Uterus (tissue), 4 donors: ENCODE results near the gene MRPL21. TPM values are rescaled to one million over a fixed set of nuclear protein-coding genes. Genes with fewer than 3 reads are reported as not detected.

Experiments
- DNase-seq, 2 donors: peaks; one replicate each; pipeline ENCODE4 v3.0.0-alpha.2; 2019 to 2020
- H3K27ac ChIP-seq, 2 donors: fragments of 200-600 bp; sonication (generic); 1 replicate in 1 of 2; 2 replicates in 1 of 2; pipeline ENCODE4 v1.5.1; 2016 to 2018
- H3K27me3 ChIP-seq, 2 donors: fragments of 200-600 bp; sonication (generic); one replicate each; pipeline ENCODE4 v1.5.1; 2018 to 2019; ENCODE audit warnings: control low read depth in 1 of 2
- H3K36me3 ChIP-seq, 2 donors: fragments of 200-600 bp; sonication (generic); one replicate each; pipeline ENCODE4 v1.5.1; 2019; ENCODE audit warnings: control low read depth in 1 of 2
- H3K4me1 ChIP-seq, 2 donors: fragments of 200-600 bp; sonication (generic); one replicate each; pipeline ENCODE4 v1.5.1; 2018 to 2019; ENCODE audit warnings: control low read depth in 1 of 2
- H3K4me3 ChIP-seq, 2 donors: fragments of 200-600 bp; sonication (generic); 1 replicate in 1 of 2; 2 replicates in 1 of 2; pipeline ENCODE4 v1.5.1; 2018 to 2019; ENCODE audit warnings: mild to moderate bottlenecking in 1 of 2
- H3K9me3 ChIP-seq, 2 donors: fragments of 200-600 bp; sonication (generic); one replicate each; pipeline ENCODE4 v1.5.1; 2019; ENCODE audit warnings: control low read depth in 1 of 2
- CTCF ChIP-seq, 4 experiments: fragments of 200-600 bp in 2 of 4; fragments of 450-650 bp in 2 of 4; sonication (generic) in 2 of 4; IDR thresholded peaks; one replicate each; pipeline ENCODE4 v1.5.1; 2016 to 2019; ENCODE audit warnings: antibody characterized with exemption in 4 of 4, mild to moderate bottlenecking in 2 of 4, moderate library complexity in 1 of 4
- POLR2A ChIP-seq, 2 donors: fragments of 450-650 bp; IDR thresholded peaks; one replicate each; pipeline ENCODE4 v1.6.1; 2016; ENCODE audit warnings: antibody characterized with exemption in 2 of 2, mild to moderate bottlenecking in 1 of 2, moderate library complexity in 1 of 2
- intact Hi-C: fragments of 100-400 bp; cut with DNase I; formaldehyde crosslinking; loops from one replicate; pipeline ENCODE4 v1.15.1; 2023; ENCODE audit warnings: low total_unique reads
- total RNA-seq, 4 donors: library from RNA; depleted of rRNA in 3 of 4; stranded (reverse); fragments of >200 nt in 3 of 4; gene quantifications; one replicate each; pipeline versions ENCODE4 v1.1.0 to v1.2.4, GENCODE V29; 2014 to 2023
- donor health status: DM: yes; HTN: yes; CAD: no.

Gene MRPL21
- total RNA-seq, 4 donors from 2014 or later = 29.2 to 52.7 (median 36.9) TPM

GRCh38 chr11:68867066-68867465 is 36.6 kb downstream of the MRPL21 start:
- no peaks in the 10 kb centered on the region for H3K27me3 ChIP-seq
- H3K9me3 ChIP-seq = no peaks in the 10 kb centered on the region
- no peak for DNase-seq
- H3K36me3 ChIP-seq = no peaks in the 10 kb centered on the region
- intact Hi-C loops = no loop called here
- no peaks in the 10 kb centered on the region for H3K4me1 ChIP-seq
- H3K4me3 ChIP-seq = no peak overlapping the region
- H3K27ac ChIP-seq = no peak overlapping the region
- TF ChIP-seq POLR2A (IDR thresholded peaks at IDR 0.05) (no peak), CTCF (IDR thresholded peaks at IDR 0.05) (no peak)

- Histone ChIP-seq H3K9me3 (no peaks in the 10 kb centered on the region), H3K4me1 (no peaks in the 10 kb centered on the region), H3K27ac (no peak overlapping the region), H3K27me3 (no peaks in the 10 kb centered on the region), H3K4me3 (no peak overlapping the region), H3K36me3 (no peaks in the 10 kb centered on the region)
- no peak for TF ChIP-seq CTCF (IDR thresholded peaks at IDR 0.05)
- TF ChIP-seq POLR2A (IDR thresholded peaks at IDR 0.05) = no peak
- DNase-seq = no peak
- intact Hi-C loops = no loop called here
These were observed 38.4 kb downstream of the MRPL21 start for GRCh38 chr11:68865241-68865640.

GRCh38 chr11:68863553-68864265 is 39.9 kb downstream of the MRPL21 start:
- Histone ChIP-seq H3K27ac (no peak overlapping the region), H3K27me3 (no peaks in the 10 kb centered on the region), H3K4me1 (no peaks in the 10 kb centered on the region), H3K9me3 (no peaks in the 10 kb centered on the region), H3K36me3 (no peaks in the 10 kb centered on the region), H3K4me3 (no peak overlapping the region)
- intact Hi-C loops = no loop called here
- no peak for TF ChIP-seq CTCF (IDR thresholded peaks at IDR 0.05)
- TF ChIP-seq POLR2A (IDR thresholded peaks at IDR 0.05) = no peak
- no peak for DNase-seq

- intact Hi-C loops = no loop called here
These were observed 41.2 kb downstream of the MRPL21 start for GRCh38 chr11:68862421-68862820.

More at GRCh38 chr11:68862421-68862820, 41.2 kb downstream of the MRPL21 start:
- Histone ChIP-seq H3K4me1 (no peaks in the 10 kb centered on the region), H3K27ac (no peak overlapping the region), H3K36me3 (no peaks in the 10 kb centered on the region), H3K9me3 (no peaks in the 10 kb centered on the region), H3K27me3 (no peaks in the 10 kb centered on the region), H3K4me3 (no peak overlapping the region)
- DNase-seq = no peak
- TF ChIP-seq CTCF (IDR thresholded peaks at IDR 0.05) (no peak), POLR2A (IDR thresholded peaks at IDR 0.05) (no peak)
